WTC11 (cell line): ENCODE data around the gene SPATS2.

Source experiments
- CBFB ChIP-seq: sonication (generic); formaldehyde crosslinking; IDR thresholded peaks from 2 replicates; pipeline ENCODE4 v1.8.1; 2022; ENCODE audit warnings: mild to moderate bottlenecking, low read depth, missing genetic modification reagents
- CTCF ChIP-seq: fragments of 200-600 bp; IDR thresholded peaks from 2 replicates; pipeline ENCODE4 v1.8.0; 2022; ENCODE audit warnings: antibody characterized with exemption
- FOXK1 ChIP-seq: sonication (generic); formaldehyde crosslinking; IDR thresholded peaks from 2 replicates; pipeline ENCODE4 v1.8.0; 2022; ENCODE audit warnings: mild to moderate bottlenecking, moderate library complexity, missing genetic modification reagents
- TEAD1 ChIP-seq: sonication (generic); formaldehyde crosslinking; IDR thresholded peaks from 2 replicates; pipeline ENCODE4 v1.8.0; 2022; ENCODE audit warnings: mild to moderate bottlenecking, missing genetic modification reagents

GRCh38 chr12:49410818-49411217, 43.6 kb downstream of the SPATS2 start:
- no peak for TF ChIP-seq CTCF
- no peak for TF ChIP-seq CBFB (CRISPR knock-in tag)
- no peak for TF ChIP-seq FOXK1 (CRISPR knock-in tag)
- TF ChIP-seq TEAD1, result no peak
